ENCODE data around the gene ANKS1B. TPM values are rescaled to one million over a fixed set of nuclear protein-coding genes. Genes with fewer than 3 reads are reported as not detected.

Gene ANKS1B
- total RNA-seq, 1 experiment from 2014 or later: 0.54 TPM

DNA sequence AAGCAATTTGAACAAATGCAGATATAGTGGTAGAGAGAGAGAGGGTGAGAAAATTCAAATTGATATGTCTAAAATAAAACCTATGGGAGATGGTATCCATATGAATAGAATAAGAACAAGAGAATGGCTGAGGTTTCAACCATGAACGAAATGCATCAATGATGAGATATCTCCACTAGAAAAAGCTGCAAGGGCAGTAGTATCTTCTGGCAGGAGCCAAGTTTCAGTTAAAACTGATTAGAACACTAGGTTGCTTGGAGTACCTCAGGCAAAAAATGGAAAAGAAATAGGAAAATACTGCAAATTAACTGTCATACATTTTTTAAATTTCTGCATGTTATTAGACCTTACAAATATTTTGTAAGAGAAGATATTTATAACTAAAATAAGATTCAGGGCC, 151.3 kb downstream of the ANKS1B start:
- ATAC-seq: no peak
- no peaks in the 10 kb centered on the region for H4K20me1 ChIP-seq (ENCODE audit: insufficient read depth)
- DNase-seq (ENCODE audit: low read depth, low spot score): no peak
- peaks cover 28% of the 10 kb centered on the region for H3K27me3 ChIP-seq (ENCODE audit: insufficient read depth, low read length)
- no peak overlapping the region for H3K4me2 ChIP-seq (ENCODE audit: low read length)
- H3K9me2 ChIP-seq (ENCODE audit: insufficient read depth): no peaks in the 10 kb centered on the region
- H3K4me1 ChIP-seq (ENCODE audit: control insufficient read depth in 1 of 2, insufficient read depth in 2 of 2, low read length in 2 of 2): no peaks in the 10 kb centered on the region
- H3K79me2 ChIP-seq (ENCODE audit: insufficient read depth, low read length): no peaks in the 10 kb centered on the region
- H3K27ac ChIP-seq (ENCODE audit: low read depth, low read length): no peak overlapping the region
- H2AFZ ChIP-seq (ENCODE audit: low read depth, low read length, poor library complexity, severe bottlenecking): no peak overlapping the region
- POLR2A ChIA-PET: no interaction called here
- H3K9ac ChIP-seq (ENCODE audit: low read length): no peak overlapping the region
- H3K9me3 ChIP-seq (ENCODE audit: control insufficient read depth in 1 of 2, insufficient read depth in 1 of 2, low read depth in 1 of 2, low read length in 2 of 2): no peaks in the 10 kb centered on the region
- CTCF ChIA-PET: no interaction called here
- TF ChIP-seq EGR1 (IDR thresholded peaks at IDR 0.05; ENCODE audit: low read depth) (no peak), CBX3 (IDR thresholded peaks at IDR 0.05; ENCODE audit: low read depth) (no peak), ZFX (IDR thresholded peaks at IDR 0.05) (no peak), YY1 (IDR thresholded peaks at IDR 0.05; ENCODE audit: extremely low read depth, insufficient replicate concordance, low read depth, low read length) (no peak), ZNF274 (IDR thresholded peaks at IDR 0.05; ENCODE audit: low read depth, low read length) (no peak), FOSL1 (IDR thresholded peaks at IDR 0.05; ENCODE audit: low read depth) (no peak), EZH2 (IDR thresholded peaks at IDR 0.05) (no peak), CEBPB (IDR thresholded peaks at IDR 0.05; ENCODE audit: low read depth) (no peak), POLR2A (IDR thresholded peaks at IDR 0.05; ENCODE audit: borderline replicate concordance, extremely low read depth, insufficient read depth, insufficient read length) (no peak)
- TF ChIP-seq, protein P1, sequence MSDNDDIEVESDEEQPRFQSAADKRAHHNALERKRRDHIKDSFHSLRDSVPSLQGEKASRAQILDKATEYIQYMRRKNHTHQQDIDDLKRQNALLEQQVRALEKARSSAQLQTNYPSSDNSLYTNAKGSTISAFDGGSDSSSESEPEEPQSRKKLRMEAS (IDR thresholded peaks at IDR 0.05): no peak
- TF ChIP-seq, protein P2, sequence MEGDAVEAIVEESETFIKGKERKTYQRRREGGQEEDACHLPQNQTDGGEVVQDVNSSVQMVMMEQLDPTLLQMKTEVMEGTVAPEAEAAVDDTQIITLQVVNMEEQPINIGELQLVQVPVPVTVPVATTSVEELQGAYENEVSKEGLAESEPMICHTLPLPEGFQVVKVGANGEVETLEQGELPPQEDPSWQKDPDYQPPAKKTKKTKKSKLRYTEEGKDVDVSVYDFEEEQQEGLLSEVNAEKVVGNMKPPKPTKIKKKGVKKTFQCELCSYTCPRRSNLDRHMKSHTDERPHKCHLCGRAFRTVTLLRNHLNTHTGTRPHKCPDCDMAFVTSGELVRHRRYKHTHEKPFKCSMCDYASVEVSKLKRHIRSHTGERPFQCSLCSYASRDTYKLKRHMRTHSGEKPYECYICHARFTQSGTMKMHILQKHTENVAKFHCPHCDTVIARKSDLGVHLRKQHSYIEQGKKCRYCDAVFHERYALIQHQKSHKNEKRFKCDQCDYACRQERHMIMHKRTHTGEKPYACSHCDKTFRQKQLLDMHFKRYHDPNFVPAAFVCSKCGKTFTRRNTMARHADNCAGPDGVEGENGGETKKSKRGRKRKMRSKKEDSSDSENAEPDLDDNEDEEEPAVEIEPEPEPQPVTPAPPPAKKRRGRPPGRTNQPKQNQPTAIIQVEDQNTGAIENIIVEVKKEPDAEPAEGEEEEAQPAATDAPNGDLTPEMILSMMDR (IDR thresholded peaks at IDR 0.05 in 2 of 3, conservative IDR thresholded peaks at IDR 0.05 in 1 of 3; ENCODE audit: borderline replicate concordance in 1 of 3, insufficient read depth in 1 of 3, low read depth in 2 of 3, low read length in 2 of 3): no peak
- TF ChIP-seq, protein P3, sequence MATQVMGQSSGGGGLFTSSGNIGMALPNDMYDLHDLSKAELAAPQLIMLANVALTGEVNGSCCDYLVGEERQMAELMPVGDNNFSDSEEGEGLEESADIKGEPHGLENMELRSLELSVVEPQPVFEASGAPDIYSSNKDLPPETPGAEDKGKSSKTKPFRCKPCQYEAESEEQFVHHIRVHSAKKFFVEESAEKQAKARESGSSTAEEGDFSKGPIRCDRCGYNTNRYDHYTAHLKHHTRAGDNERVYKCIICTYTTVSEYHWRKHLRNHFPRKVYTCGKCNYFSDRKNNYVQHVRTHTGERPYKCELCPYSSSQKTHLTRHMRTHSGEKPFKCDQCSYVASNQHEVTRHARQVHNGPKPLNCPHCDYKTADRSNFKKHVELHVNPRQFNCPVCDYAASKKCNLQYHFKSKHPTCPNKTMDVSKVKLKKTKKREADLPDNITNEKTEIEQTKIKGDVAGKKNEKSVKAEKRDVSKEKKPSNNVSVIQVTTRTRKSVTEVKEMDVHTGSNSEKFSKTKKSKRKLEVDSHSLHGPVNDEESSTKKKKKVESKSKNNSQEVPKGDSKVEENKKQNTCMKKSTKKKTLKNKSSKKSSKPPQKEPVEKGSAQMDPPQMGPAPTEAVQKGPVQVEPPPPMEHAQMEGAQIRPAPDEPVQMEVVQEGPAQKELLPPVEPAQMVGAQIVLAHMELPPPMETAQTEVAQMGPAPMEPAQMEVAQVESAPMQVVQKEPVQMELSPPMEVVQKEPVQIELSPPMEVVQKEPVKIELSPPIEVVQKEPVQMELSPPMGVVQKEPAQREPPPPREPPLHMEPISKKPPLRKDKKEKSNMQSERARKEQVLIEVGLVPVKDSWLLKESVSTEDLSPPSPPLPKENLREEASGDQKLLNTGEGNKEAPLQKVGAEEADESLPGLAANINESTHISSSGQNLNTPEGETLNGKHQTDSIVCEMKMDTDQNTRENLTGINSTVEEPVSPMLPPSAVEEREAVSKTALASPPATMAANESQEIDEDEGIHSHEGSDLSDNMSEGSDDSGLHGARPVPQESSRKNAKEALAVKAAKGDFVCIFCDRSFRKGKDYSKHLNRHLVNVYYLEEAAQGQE (IDR thresholded peaks at IDR 0.05; ENCODE audit: low read depth): no peak
- TF ChIP-seq, protein P4, sequence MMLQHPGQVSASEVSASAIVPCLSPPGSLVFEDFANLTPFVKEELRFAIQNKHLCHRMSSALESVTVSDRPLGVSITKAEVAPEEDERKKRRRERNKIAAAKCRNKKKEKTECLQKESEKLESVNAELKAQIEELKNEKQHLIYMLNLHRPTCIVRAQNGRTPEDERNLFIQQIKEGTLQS (IDR thresholded peaks at IDR 0.05): no peak
- intact Hi-C loops (cut with micrococcal nuclease): no loop called here
- RAD21 ChIA-PET (ENCODE audit: low non-redundant PET in 1 of 2, low total read pairs in 2 of 2, uncharacterized antibody in 2 of 2, unreplicated experiment in 2 of 2): no interaction called here
- no peak overlapping the region for H3K4me3 ChIP-seq (replicated peaks in 1 of 2; ENCODE audit: low read depth in 1 of 2, low read length in 2 of 2)
- no TSS peak for BruUV-seq (replicated peaks)
- H3K36me3 ChIP-seq (ENCODE audit: control insufficient read depth in 1 of 2, insufficient read depth in 2 of 2, low read length in 2 of 2): no peaks in the 10 kb centered on the region

All from HCT116 (cell line).